H9 (cell line): ENCODE results near the gene GLCE. TPM values are rescaled to one million over a fixed set of nuclear protein-coding genes. Genes with fewer than 3 reads are reported as not detected.

Experiments
- DNase-seq: peaks from one replicate; pipeline ENCODE4 v3.0.0-alpha.2; 2017
- H2AFZ ChIP-seq: one replicate; pipeline ENCODE4 v1.6.1; 2013; ENCODE audit warnings: mild to moderate bottlenecking, low read length, control low read depth, moderate library complexity
- H2AK5ac ChIP-seq: 2 replicates; pipeline ENCODE4 v1.6.1; 2013; ENCODE audit warnings: low read length, control low read depth, mixed read lengths; ENCODE audit not compliant: insufficient read length
- H2BK120ac ChIP-seq: one replicate; pipeline ENCODE4 v1.6.1; 2013; ENCODE audit warnings: low read depth, mild to moderate bottlenecking, low read length, control low read depth, inconsistent platforms; ENCODE audit not compliant: poor library complexity, severe bottlenecking
- H2BK12ac ChIP-seq: 2 replicates; pipeline ENCODE4 v1.6.1; 2013; ENCODE audit warnings: low read length, control low read depth, mixed read lengths, low read depth; ENCODE audit not compliant: insufficient read length
- H2BK15ac ChIP-seq: 2 replicates; pipeline ENCODE4 v1.6.1; 2013; ENCODE audit warnings: low read depth, low read length, control low read depth
- H2BK20ac ChIP-seq: one replicate; pipeline ENCODE4 v1.6.1; 2013; ENCODE audit warnings: low read depth, mild to moderate bottlenecking, low read length, control low read depth, inconsistent platforms; ENCODE audit not compliant: poor library complexity, severe bottlenecking
- H2BK5ac ChIP-seq: 2 replicates; pipeline ENCODE4 v1.6.1; 2013; ENCODE audit warnings: low read length, control low read depth, mixed read lengths; ENCODE audit not compliant: insufficient read length
- H3K14ac ChIP-seq: 2 replicates; pipeline ENCODE4 v1.6.1; 2013; ENCODE audit warnings: low read length, control low read depth; ENCODE audit not compliant: insufficient read depth
- H3K18ac ChIP-seq: 2 replicates; pipeline ENCODE4 v1.6.1; 2013; ENCODE audit warnings: low read depth, mild to moderate bottlenecking, mixed read lengths, low read length, control low read depth; ENCODE audit not compliant: insufficient read length
- H3K23ac ChIP-seq: 2 replicates; pipeline ENCODE4 v1.6.1; 2013; ENCODE audit warnings: low read length, control low read depth, mixed read lengths, low read depth; ENCODE audit not compliant: insufficient read length
- H3K23me2 ChIP-seq: 2 replicates; pipeline ENCODE4 v1.6.1; 2013; ENCODE audit warnings: low read depth, mild to moderate bottlenecking, mixed read lengths, low read length, control low read depth; ENCODE audit not compliant: insufficient read length, poor library complexity, severe bottlenecking
- H3K27ac ChIP-seq: 2 replicates; pipeline ENCODE4 v1.5.1; 2013; ENCODE audit warnings: low read length, control low read depth, mixed read lengths, low read depth; ENCODE audit not compliant: insufficient read length
- H3K27me3 ChIP-seq: 2 replicates; pipeline ENCODE4 v1.6.1; 2013; ENCODE audit warnings: low read length, control low read depth, inconsistent platforms; ENCODE audit not compliant: insufficient read depth
- H3K4ac ChIP-seq: 2 replicates; pipeline ENCODE4 v1.6.1; 2013; ENCODE audit warnings: low read depth, mild to moderate bottlenecking, control low read depth, inconsistent platforms, low read length, moderate library complexity
- H3K4me1 ChIP-seq: 2 replicates; pipeline ENCODE4 v1.6.1; 2013; ENCODE audit warnings: low read length, control low read depth, inconsistent platforms; ENCODE audit not compliant: insufficient read depth
- H3K4me2 ChIP-seq: 2 replicates; pipeline ENCODE4 v1.6.1; 2013; ENCODE audit warnings: low read length, control low read depth, mixed read lengths; ENCODE audit not compliant: insufficient read length, insufficient read depth
- H3K56ac ChIP-seq: 2 replicates; pipeline ENCODE4 v1.6.1; 2013; ENCODE audit warnings: low read depth, mild to moderate bottlenecking, mixed read lengths, low read length, control low read depth; ENCODE audit not compliant: insufficient read length
- H3K79me1 ChIP-seq: 2 replicates; pipeline ENCODE4 v1.6.1; 2013; ENCODE audit warnings: low read depth, mild to moderate bottlenecking, moderate library complexity, low read length, control low read depth, inconsistent platforms; ENCODE audit not compliant: insufficient read depth, poor library complexity, severe bottlenecking
- H3K79me2 ChIP-seq: 2 replicates; pipeline ENCODE4 v1.6.1; 2013; ENCODE audit warnings: low read length, control low read depth, inconsistent platforms; ENCODE audit not compliant: insufficient read depth
- H3K9ac ChIP-seq: 2 replicates; pipeline ENCODE4 v1.6.1; 2013; ENCODE audit warnings: low read length, control low read depth, mixed read lengths; ENCODE audit not compliant: insufficient read length; ENCODE audit errors: extremely low read depth
- H3K9me3 ChIP-seq: one replicate; pipeline ENCODE4 v1.6.1; 2013; ENCODE audit warnings: low read depth, low read length, inconsistent platforms; ENCODE audit not compliant: control insufficient read depth
- H3T11ph ChIP-seq: one replicate; pipeline ENCODE4 v1.6.1; 2013; ENCODE audit warnings: mild to moderate bottlenecking, low read length, control low read depth, inconsistent platforms
- H4K20me1 ChIP-seq: one replicate; pipeline ENCODE4 v1.6.1; 2013; ENCODE audit not compliant: control insufficient read depth, insufficient read length, insufficient read depth
- H4K5ac ChIP-seq: 2 replicates; pipeline ENCODE4 v1.6.1; 2013; ENCODE audit warnings: low read depth, mild to moderate bottlenecking, mixed read lengths, low read length, control low read depth; ENCODE audit not compliant: insufficient read length
- H4K8ac ChIP-seq: replicated peaks from 2 replicates; pipeline ENCODE4 v1.6.1; 2013; ENCODE audit warnings: low read length, control low read depth, mixed read lengths, low read depth; ENCODE audit not compliant: insufficient read length
- H4K91ac ChIP-seq: 2 replicates; pipeline ENCODE4 v1.6.1; 2013; ENCODE audit warnings: low read depth, mild to moderate bottlenecking, moderate library complexity, mixed read lengths, low read length, control low read depth; ENCODE audit not compliant: insufficient read length
- H3K27ac Mint-ChIP-seq, 3 experiments: 2 replicates in 2 of 3; 3 replicates in 1 of 3; pipeline ENCODE4 v1.8.0; 2020 to 2021; ENCODE audit warnings: mixed read lengths in 3 of 3, mild to moderate bottlenecking in 1 of 3, moderate library complexity in 1 of 3
- H3K27me3 Mint-ChIP-seq: 2 replicates; pipeline ENCODE4 v1.8.0; 2021; ENCODE audit warnings: low read depth, mild to moderate bottlenecking, moderate library complexity, mixed read lengths
- H3K36me3 Mint-ChIP-seq, 3 experiments: 2 replicates in 2 of 3; 3 replicates in 1 of 3; pipeline ENCODE4 v1.8.0; 2020 to 2021; ENCODE audit warnings: low read depth in 3 of 3, mixed read lengths in 3 of 3; ENCODE audit not compliant: insufficient read depth in 1 of 3
- H3K4me1 Mint-ChIP-seq, 2 experiments: 2 replicates each; pipeline ENCODE4 v1.8.0; 2020; ENCODE audit warnings: mixed read lengths in 2 of 2
- H3K4me3 Mint-ChIP-seq, 2 experiments: 2 replicates in 1 of 2; 3 replicates in 1 of 2; pipeline ENCODE4 v1.8.0; 2020 to 2021; ENCODE audit warnings: mild to moderate bottlenecking in 2 of 2, mixed read lengths in 2 of 2, moderate library complexity in 1 of 2
- H3K9me3 Mint-ChIP-seq, 2 experiments: 2 replicates in 1 of 2; 3 replicates in 1 of 2; pipeline ENCODE4 v1.8.0; 2020; ENCODE audit warnings: mild to moderate bottlenecking in 2 of 2, mixed read lengths in 2 of 2, moderate library complexity in 1 of 2
- CTCF ChIP-seq: fragments of 200-600 bp; sonication (generic); conservative IDR thresholded peaks from 3 replicates; pipeline ENCODE4 v1.8.0; 2021; ENCODE audit warnings: antibody characterized with exemption, mild to moderate bottlenecking
- WGBS: extraction: QIAGEN DNeasy Blood & Tissue Kit; methylation state at CpG from one replicate; pipeline ENCODE4 v1.1.7; 2013; ENCODE audit warnings: missing lambda C conversion rate, low lambda C conversion rate, mixed read lengths; ENCODE audit not compliant: insufficient read length; ENCODE audit errors: extremely low coverage; 5-methylcytosine and 5-hydroxymethylcytosine counted together
- total RNA-seq: library from RNA; stranded (reverse); gene quantifications from 2 replicates; pipeline ENCODE4 v1.2.1, GENCODE V29; 2021

The GLCE gene
- total RNA-seq, 1 experiment from 2014 or later = 12.2 TPM

GRCh38 chr15:69125236-69125635, 35.2 kb upstream of the GLCE start:
- H3K27ac ChIP-seq = no peak overlapping the region
- H3K79me1 ChIP-seq = no peaks in the 10 kb centered on the region
- no peak overlapping the region for H4K8ac ChIP-seq
- no peak overlapping the region for H3K4me2 ChIP-seq
- no peak overlapping the region for H3K18ac ChIP-seq
- H2BK120ac ChIP-seq = no peak overlapping the region
- no peak overlapping the region for H4K5ac ChIP-seq
- no peak overlapping the region for H2AFZ ChIP-seq
- no peak for TF ChIP-seq CTCF
- no peak overlapping the region for H3K14ac ChIP-seq
- no peak overlapping the region for H3K9ac ChIP-seq
- Mint-ChIP-seq H3K27ac (no peak overlapping the region), H3K4me3 (no peak overlapping the region), H3K9me3 (no peaks in the 10 kb centered on the region), H3K36me3 (no peaks in the 10 kb centered on the region), H3K4me1 (peaks cover 44 to 50% of the 10 kb centered on the region in 2 experiments), H3K27me3 (peaks cover 53% of the 10 kb centered on the region)
- no peak overlapping the region for H2BK12ac ChIP-seq
- H2AK5ac ChIP-seq = no peak overlapping the region
- H3K23me2 ChIP-seq = no peaks in the 10 kb centered on the region
- H2BK5ac ChIP-seq = no peak overlapping the region
- H3T11ph ChIP-seq = no peak overlapping the region
- H3K79me2 ChIP-seq = no peaks in the 10 kb centered on the region
- H4K20me1 ChIP-seq = no peaks in the 10 kb centered on the region
- H3K23ac ChIP-seq = no peak overlapping the region
- no peaks in the 10 kb centered on the region for H3K9me3 ChIP-seq
- no peak overlapping the region for H3K4ac ChIP-seq
- no peak overlapping the region for H3K56ac ChIP-seq
- H2BK15ac ChIP-seq = no peak overlapping the region
- no peak overlapping the region for H2BK20ac ChIP-seq
- H4K91ac ChIP-seq = no peak overlapping the region
- WGBS = no CpG with 5 or more reads among the region's 8 CpGs
- no peak for DNase-seq
- peaks cover 5% of the 10 kb centered on the region; the same call in 1 of the 2 replicates for H3K4me1 ChIP-seq
- H3K27me3 ChIP-seq = no peaks in the 10 kb centered on the region; the same call in 1 of the 2 replicates
